Renal cortical epithelial cell (primary cell): ENCODE data around the gene SLC26A9. TPM values are rescaled to one million over a fixed set of nuclear protein-coding genes. Genes with fewer than 3 reads are reported as not detected.
A peak's percentile ranks its signal among the peaks of the same experiment; 100 is the strongest.
"Not testable (repeated sequence)": the region's sequence is repeated elsewhere in the genome, so short reads cannot be mapped to it uniquely, and the experiment has no call there.

Source experiments
- DNase-seq: peaks from one replicate; pipeline ENCODE4 v3.0.0-alpha.2; 2011; ENCODE audit warnings: low read depth
- total RNA-seq: library from RNA; depleted of rRNA; stranded (reverse); fragments of >200 nt; gene quantifications from 2 replicates; pipeline ENCODE4 v1.2.3, GENCODE V29; 2014

SLC26A9 gene
- total RNA-seq, 1 donor from 2014 or later = 0.05 TPM

GRCh38 chr1:205891481-205891880 is 51.8 kb downstream of the SLC26A9 start:
- peak; percentile 54 for DNase-seq

GRCh38 chr1:205890631-205891030 is 52.6 kb downstream of the SLC26A9 start:
- not testable (repeated sequence) for DNase-seq

- DNase-seq = peak; percentile 85
These were observed 53.5 kb downstream of the SLC26A9 start for GRCh38 chr1:205889706-205890105.

- DNase-seq = not testable (repeated sequence)
These were observed 54.2 kb downstream of the SLC26A9 start for GRCh38 chr1:205889006-205889405.

- no peak for DNase-seq
These were observed 59.5 kb downstream of the SLC26A9 start for GRCh38 chr1:205883792-205884191.

- no peak for DNase-seq
These were observed 62.3 kb downstream of the SLC26A9 start for GRCh38 chr1:205880923-205881322.

- no peak for DNase-seq
These were observed 63.3 kb downstream of the SLC26A9 start for GRCh38 chr1:205879974-205880373.

- no peak for DNase-seq
These were observed 65.2 kb downstream of the SLC26A9 start for GRCh38 chr1:205878026-205878425.

GRCh38 chr1:205873148-205873547 is 70.1 kb downstream of the SLC26A9 start:
- not testable (repeated sequence) for DNase-seq

- no peak for DNase-seq
These were observed 73.0 kb downstream of the SLC26A9 start for GRCh38 chr1:205870236-205870635.

Other genes with a start within 250 kb of the SLC26A9 start
- 120 and 123 TPM in 2 replicates for gene NUCKS1, start 193.3 kb downstream of the SLC26A9 start, total RNA-seq
- gene RAB29, start 168.0 kb downstream of the SLC26A9 start, total RNA-seq = 45.7 and 53.2 TPM in 2 replicates
- 8.9 and 32.2 TPM in 2 replicates for gene SLC41A1, start 130.3 kb downstream of the SLC26A9 start, total RNA-seq
- gene PM20D1, start 93.3 kb downstream of the SLC26A9 start, total RNA-seq = 0.05 and 0.35 TPM in 2 replicates
- gene RAB7B, start 59.9 kb upstream of the SLC26A9 start, total RNA-seq = 1.1 and 1.2 TPM in 2 replicates
- 0.10 and 6.4 TPM in 2 replicates for gene CTSE, start 80.4 kb upstream of the SLC26A9 start, total RNA-seq
- gene RHEX, start 109.7 kb upstream of the SLC26A9 start, total RNA-seq = 5.7 and 11.6 TPM in 2 replicates
- not detected in 2 replicates for gene AVPR1B, start 173.9 kb upstream of the SLC26A9 start, total RNA-seq